Natural killer cell (primary cell): ENCODE data around the gene DDX3X. TPM values are rescaled to one million over a fixed set of nuclear protein-coding genes. Genes with fewer than 3 reads are reported as not detected.
"Not testable (repeated sequence)": the region's sequence is repeated elsewhere in the genome, so short reads cannot be mapped to it uniquely, and the experiment has no call there.

ENCODE experiments used
- ATAC-seq, 3 donors: fragments of 150-1000 bp in 2 of 3; fragments of 200-7000 bp in 1 of 3; cut with Tn5 transposase; 1 replicate in 1 of 3; 2 replicates in 2 of 3; pipeline ENCODE4 v1.10.0; 2021; ENCODE audit warnings: mild to moderate bottlenecking in 2 of 3, moderate library complexity in 2 of 3
- DNase-seq, 2 donors: peaks; one replicate each; pipeline versions ENCODE4 v3.0.0 to v3.0.0-alpha.2; 2013 to 2021; ENCODE audit warnings: mixed read lengths in 1 of 2
- H3K27ac ChIP-seq: one replicate; pipeline ENCODE4 v1.5.1; 2013; ENCODE audit warnings: mild to moderate bottlenecking, low read length
- H3K27me3 ChIP-seq: one replicate; pipeline ENCODE4 v1.6.1; 2013; ENCODE audit warnings: low read length; ENCODE audit not compliant: control insufficient read depth, insufficient read depth
- H3K36me3 ChIP-seq: one replicate; pipeline ENCODE4 v1.6.1; 2013; ENCODE audit warnings: low read length; ENCODE audit not compliant: control insufficient read depth, insufficient read depth
- H3K4me1 ChIP-seq: one replicate; pipeline ENCODE4 v1.6.1; 2013; ENCODE audit warnings: low read length; ENCODE audit not compliant: control insufficient read depth, insufficient read depth
- H3K4me3 ChIP-seq: one replicate; pipeline ENCODE4 v1.5.1; 2013; ENCODE audit warnings: low read length
- H3K9me3 ChIP-seq: one replicate; pipeline ENCODE4 v1.6.1; 2013; ENCODE audit warnings: low read length; ENCODE audit not compliant: control insufficient read depth, insufficient read depth
- H3K27ac Mint-ChIP-seq, 2 donors: one replicate each; pipeline ENCODE4 v1.8.0; 2022; ENCODE audit warnings: mild to moderate bottlenecking in 2 of 2, mixed read lengths in 2 of 2, moderate library complexity in 1 of 2
- H3K27me3 Mint-ChIP-seq, 2 donors: one replicate each; pipeline ENCODE4 v1.8.0; 2022; ENCODE audit warnings: low read depth in 2 of 2, mixed read lengths in 2 of 2
- H3K36me3 Mint-ChIP-seq: one replicate; pipeline ENCODE4 v1.8.0; 2022; ENCODE audit warnings: mixed read lengths
- H3K4me1 Mint-ChIP-seq, 2 donors: one replicate each; pipeline ENCODE4 v1.8.0; 2022; ENCODE audit warnings: mixed read lengths in 2 of 2
- H3K4me3 Mint-ChIP-seq: one replicate; pipeline ENCODE4 v1.8.0; 2022; ENCODE audit warnings: mild to moderate bottlenecking, moderate library complexity, mixed read lengths
- H3K9me3 Mint-ChIP-seq, 2 donors: one replicate each; pipeline ENCODE4 v1.8.0; 2022; ENCODE audit warnings: mixed read lengths in 2 of 2
- CTCF ChIP-seq: fragments of 200-600 bp; IDR thresholded peaks from one replicate; pipeline ENCODE4 v1.8.0; 2022; ENCODE audit warnings: antibody characterized with exemption
- WGBS: methylation state at CpG from one replicate; pipeline ENCODE4 v1.1.7; 2013; ENCODE audit warnings: missing lambda C conversion rate; ENCODE audit not compliant: insufficient coverage; 5-methylcytosine and 5-hydroxymethylcytosine counted together
- intact Hi-C: fragments of 100-400 bp; cut with micrococcal nuclease; formaldehyde crosslinking; loops from one replicate; pipeline ENCODE4 v1.14.2; 2022
- total RNA-seq, 4 donors: library from RNA; stranded (reverse); fragments of 120-200 nt in 1 of 4; gene quantifications; one replicate each; pipeline versions ENCODE4 v1.2.3 to v1.2.4, GENCODE V29; 2013 to 2022

DDX3X gene
- total RNA-seq, 3 donors from 2014 or later (not counting 1 experiment from before 2014, with no cell fraction given): 695 to 1,297 (median 1,054) TPM

- Histone ChIP-seq H3K27me3 (no peaks in the 10 kb centered on the region), H3K36me3 (no peaks in the 10 kb centered on the region), H3K9me3 (no peaks in the 10 kb centered on the region), H3K27ac (no peak overlapping the region), H3K4me3 (no peak overlapping the region), H3K4me1 (no peaks in the 10 kb centered on the region)
- DNase-seq: no peak
- no peak for TF ChIP-seq CTCF
- Mint-ChIP-seq H3K4me1 (no peaks in the 10 kb centered on the region), H3K27me3 (peaks cover 0 to 14% of the 10 kb centered on the region in 2 donors), H3K27ac (no peak overlapping the region), H3K4me3 (no peak overlapping the region), H3K9me3 (no peaks in the 10 kb centered on the region), H3K36me3 (no peaks in the 10 kb centered on the region)
- intact Hi-C loops: no loop called here
- 60% methylated on average over 1 of the region's 1 CpG for WGBS
- ATAC-seq: no peak
Observed at GRCh38 chrX:41312786-41313185, 21.2 kb upstream of the DDX3X start.

- Mint-ChIP-seq H3K36me3 (no peaks in the 10 kb centered on the region), H3K27me3 (peaks cover 0 to 14% of the 10 kb centered on the region in 2 donors), H3K4me1 (no peaks in the 10 kb centered on the region), H3K4me3 (no peak overlapping the region), H3K9me3 (no peaks in the 10 kb centered on the region), H3K27ac (no peak overlapping the region)
- H3K4me3 ChIP-seq: no peak overlapping the region
- no peaks in the 10 kb centered on the region for H3K36me3 ChIP-seq
- H3K4me1 ChIP-seq: no peaks in the 10 kb centered on the region
- H3K27me3 ChIP-seq: no peaks in the 10 kb centered on the region
- DNase-seq (no peak), ATAC-seq (no peak)
- H3K9me3 ChIP-seq: no peaks in the 10 kb centered on the region
- no peak overlapping the region for H3K27ac ChIP-seq
- no peak for TF ChIP-seq CTCF
- 94% methylated on average over 5 of the region's 5 CpGs for WGBS
- intact Hi-C loops: no loop called here
Observed at GRCh38 chrX:41313419-41313818, 20.5 kb upstream of the DDX3X start.

- no peak for ATAC-seq
- no peak overlapping the region for H3K27ac Mint-ChIP-seq
- H3K4me1 ChIP-seq: no peaks in the 10 kb centered on the region
- intact Hi-C loops: no loop called here
- no peaks in the 10 kb centered on the region for H3K9me3 Mint-ChIP-seq
- peaks cover 0 to 14% of the 10 kb centered on the region in 2 donors for H3K27me3 Mint-ChIP-seq
- no peaks in the 10 kb centered on the region for H3K36me3 ChIP-seq
- no peak for TF ChIP-seq CTCF
- no peak overlapping the region for H3K27ac ChIP-seq
- no peak overlapping the region for H3K4me3 ChIP-seq
- no peaks in the 10 kb centered on the region for H3K9me3 ChIP-seq
- WGBS: 93% methylated on average over 3 of the region's 4 CpGs
- H3K27me3 ChIP-seq: no peaks in the 10 kb centered on the region
- no peak for DNase-seq
- H3K36me3 Mint-ChIP-seq: no peaks in the 10 kb centered on the region
- no peaks in the 10 kb centered on the region for H3K4me1 Mint-ChIP-seq
- H3K4me3 Mint-ChIP-seq: no peak overlapping the region
Observed at GRCh38 chrX:41314204-41314603, 19.8 kb upstream of the DDX3X start.

- Histone ChIP-seq H3K36me3 (no peaks in the 10 kb centered on the region), H3K4me3 (no peak overlapping the region), H3K27me3 (no peaks in the 10 kb centered on the region), H3K9me3 (no peaks in the 10 kb centered on the region), H3K4me1 (no peaks in the 10 kb centered on the region), H3K27ac (no peak overlapping the region)
- Mint-ChIP-seq H3K27me3 (peaks cover 0 to 14% of the 10 kb centered on the region in 2 donors), H3K4me1 (no peaks in the 10 kb centered on the region), H3K4me3 (no peak overlapping the region), H3K36me3 (no peaks in the 10 kb centered on the region), H3K9me3 (no peaks in the 10 kb centered on the region), H3K27ac (no peak overlapping the region)
- intact Hi-C loops: no loop called here
- ATAC-seq: no peak
- no peak for TF ChIP-seq CTCF
- 96% methylated on average over 7 of the region's 7 CpGs for WGBS
- no peak for DNase-seq
Observed at GRCh38 chrX:41314881-41315280, 19.1 kb upstream of the DDX3X start.

GRCh38 chrX:41316266-41316665 is 17.7 kb upstream of the DDX3X start:
- H3K27ac ChIP-seq, H3K4me1 Mint-ChIP-seq, H3K36me3 Mint-ChIP-seq, H3K27ac Mint-ChIP-seq, H3K27me3 ChIP-seq, H3K4me3 ChIP-seq, H3K4me1 ChIP-seq, intact Hi-C loops, H3K9me3 Mint-ChIP-seq, H3K9me3 ChIP-seq, ATAC-seq, H3K4me3 Mint-ChIP-seq, H3K36me3 ChIP-seq, H3K27me3 Mint-ChIP-seq, DNase-seq: not testable (repeated sequence)
- 93% methylated on average over 2 of the region's 2 CpGs for WGBS
